ENCODE data around the gene EPAS1. TPM values are rescaled to one million over a fixed set of nuclear protein-coding genes. Genes with fewer than 3 reads are reported as not detected.

The EPAS1 gene
- total RNA-seq, 1 donor from 2014 or later: 1,738 TPM

DNA sequence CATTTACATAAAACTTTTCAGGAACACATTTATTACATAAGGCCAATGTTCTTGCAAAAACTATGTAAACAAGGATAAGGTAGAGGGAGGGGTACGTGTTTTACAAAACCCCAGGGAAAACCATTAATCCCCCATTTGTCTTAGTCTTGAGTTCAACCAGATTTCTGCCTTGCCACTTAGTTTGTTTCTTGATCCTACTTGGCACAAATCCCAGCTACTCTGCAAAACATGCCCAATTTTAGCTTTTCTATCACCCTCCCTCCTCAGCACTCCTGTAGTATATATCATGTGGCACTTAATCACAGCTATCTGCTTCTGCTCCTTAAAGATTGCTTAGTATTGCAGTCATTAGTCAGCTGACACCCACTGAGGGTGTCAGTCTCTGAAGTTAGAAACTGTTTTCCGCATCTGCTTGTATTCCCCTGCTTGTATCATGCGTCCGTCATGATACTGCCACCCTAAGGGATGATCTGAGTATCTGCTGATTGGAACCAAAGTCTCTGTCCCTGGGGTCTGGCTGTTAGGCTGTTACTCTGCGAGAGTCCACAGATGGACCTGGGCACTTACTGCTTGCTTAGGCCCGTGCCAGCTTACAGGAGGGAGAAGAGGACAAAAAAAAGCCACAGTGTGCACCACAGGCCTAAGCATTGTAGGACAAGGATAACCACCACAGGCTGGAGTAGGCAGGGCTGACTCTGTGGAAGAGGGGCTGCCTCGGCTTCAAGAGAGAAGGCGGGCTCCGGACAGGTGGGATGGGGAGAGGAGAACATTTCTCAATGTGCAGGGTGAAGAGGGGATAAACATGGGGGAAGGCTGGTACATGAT is 82.2 kb downstream of the EPAS1 start:
- no peaks in the 10 kb centered on the region for H3K9me3 ChIP-seq
- no peak overlapping the region for H3K4me3 ChIP-seq
- peak in 1 of 2 donors; percentile 39 for DNase-seq (ENCODE audit: low spot score in 2 of 2)
- H3K27ac ChIP-seq: no peak overlapping the region
- peaks cover 71 to 93% of the 10 kb centered on the region in 2 donors for H3K36me3 ChIP-seq
- H3K4me1 ChIP-seq: peaks cover 0 to 20% of the 10 kb centered on the region in 2 donors
- no peaks in the 10 kb centered on the region for H3K27me3 ChIP-seq
- no peak for TF ChIP-seq CTCF (IDR thresholded peaks at IDR 0.05)
- intact Hi-C loops (cut with DNase I): loop anchor here (5.0 kb wide), 1 partner anchor 42 kb away; no protein-coding TSS in a partner anchor

DNA sequence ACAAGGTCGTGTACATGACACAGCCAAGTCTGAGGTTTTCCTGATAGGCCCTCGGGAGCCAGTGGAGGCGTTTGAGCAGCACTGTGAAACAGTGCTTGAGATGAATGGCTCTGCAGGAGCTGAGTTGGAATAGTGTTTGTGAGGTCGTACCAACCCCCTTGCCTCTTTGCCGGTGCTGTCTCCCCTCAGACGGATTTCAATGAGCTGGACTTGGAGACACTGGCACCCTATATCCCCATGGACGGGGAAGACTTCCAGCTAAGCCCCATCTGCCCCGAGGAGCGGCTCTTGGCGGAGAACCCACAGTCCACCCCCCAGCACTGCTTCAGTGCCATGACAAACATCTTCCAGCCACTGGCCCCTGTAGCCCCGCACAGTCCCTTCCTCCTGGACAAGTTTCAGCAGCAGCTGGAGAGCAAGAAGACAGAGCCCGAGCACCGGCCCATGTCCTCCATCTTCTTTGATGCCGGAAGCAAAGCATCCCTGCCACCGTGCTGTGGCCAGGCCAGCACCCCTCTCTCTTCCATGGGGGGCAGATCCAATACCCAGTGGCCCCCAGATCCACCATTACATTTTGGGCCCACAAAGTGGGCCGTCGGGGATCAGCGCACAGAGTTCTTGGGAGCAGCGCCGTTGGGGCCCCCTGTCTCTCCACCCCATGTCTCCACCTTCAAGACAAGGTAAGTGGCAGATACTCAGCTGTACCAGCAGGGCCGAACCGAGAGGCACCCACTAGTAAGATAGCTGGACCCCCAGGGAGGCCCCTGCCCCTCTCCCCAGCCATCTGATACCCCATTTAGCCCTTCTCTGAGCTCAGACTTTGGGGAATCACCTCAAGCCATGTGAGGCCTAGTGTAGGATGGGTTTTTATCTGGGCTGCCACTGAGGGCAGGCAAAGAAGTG is 83.1 kb downstream of the EPAS1 start:
- TF ChIP-seq CTCF (IDR thresholded peaks at IDR 0.05): no peak
- H3K9me3 ChIP-seq: no peaks in the 10 kb centered on the region
- intact Hi-C loops (cut with DNase I): no loop called here
- peak overlapping the region in 1 of 2 donors; percentile 14 for H3K27ac ChIP-seq
- no peak overlapping the region for H3K4me3 ChIP-seq
- H3K27me3 ChIP-seq: no peaks in the 10 kb centered on the region
- H3K4me1 ChIP-seq: peaks cover 0 to 23% of the 10 kb centered on the region in 2 donors
- H3K36me3 ChIP-seq: peaks cover 75 to 93% of the 10 kb centered on the region in 2 donors
- DNase-seq (ENCODE audit: low spot score in 2 of 2): peak in 1 of 2 donors; percentile 58

- H3K9me3 ChIP-seq: no peaks in the 10 kb centered on the region
- DNase-seq (ENCODE audit: low spot score in 2 of 2): peak in 1 of 2 donors; percentile 60
- no peak for TF ChIP-seq CTCF (IDR thresholded peaks at IDR 0.05)
- peaks cover 69 to 89% of the 10 kb centered on the region in 2 donors for H3K36me3 ChIP-seq
- peak overlapping the region in 1 of 2 donors; percentile 14 for H3K27ac ChIP-seq
- H3K4me3 ChIP-seq: no peak overlapping the region
- peaks cover 4 to 31% of the 10 kb centered on the region in 2 donors for H3K4me1 ChIP-seq
- intact Hi-C loops (cut with DNase I): no loop called here
- no peaks in the 10 kb centered on the region for H3K27me3 ChIP-seq
Measured at GRCh38 chr2:46381263-46381849, 84.1 kb downstream of the EPAS1 start.

GRCh38 chr2:46381871-46382270 is 84.7 kb downstream of the EPAS1 start:
- Histone ChIP-seq H3K4me3 (no peak overlapping the region), H3K36me3 (peaks cover 69 to 84% of the 10 kb centered on the region in 2 donors), H3K4me1 (peaks cover 4 to 31% of the 10 kb centered on the region in 2 donors), H3K9me3 (no peaks in the 10 kb centered on the region), H3K27ac (peak overlapping the region in 1 of 2 donors; percentile 14), H3K27me3 (no peaks in the 10 kb centered on the region)
- intact Hi-C loops (cut with DNase I): no loop called here
- DNase-seq (ENCODE audit: low spot score in 2 of 2): peak in 1 of 2 donors; percentile 31
- TF ChIP-seq CTCF (IDR thresholded peaks at IDR 0.05): no peak

GRCh38 chr2:46382331-46383112 is 85.3 kb downstream of the EPAS1 start:
- no peaks in the 10 kb centered on the region for H3K27me3 ChIP-seq
- H3K4me1 ChIP-seq: peaks cover 4 to 24% of the 10 kb centered on the region in 2 donors
- DNase-seq (ENCODE audit: low spot score in 2 of 2): peak in 1 of 2 donors; percentile 57
- intact Hi-C loops (cut with DNase I): no loop called here
- H3K4me3 ChIP-seq: no peak overlapping the region
- no peaks in the 10 kb centered on the region for H3K9me3 ChIP-seq
- TF ChIP-seq CTCF (IDR thresholded peaks at IDR 0.05): no peak
- H3K36me3 ChIP-seq: peaks cover 69 to 84% of the 10 kb centered on the region in 2 donors
- H3K27ac ChIP-seq: peak overlapping the region; percentile 7 to 44
